Gastroesophageal sphincter (tissue), 3 donors: ENCODE data around the gene QDPR.

ENCODE experiments used
- CTCF ChIP-seq, 4 experiments: fragments of 200-600 bp in 2 of 4; fragments of 450-650 bp in 2 of 4; sonication (generic) in 1 of 4; IDR thresholded peaks; one replicate each; pipeline ENCODE4 v1.5.1; 2017 to 2019; ENCODE audit warnings: antibody characterized with exemption in 4 of 4, mild to moderate bottlenecking in 2 of 4, moderate library complexity in 2 of 4
- EP300 ChIP-seq: sonication (generic); formaldehyde crosslinking; IDR thresholded peaks from one replicate; pipeline ENCODE4 v1.6.1; 2017; ENCODE audit warnings: antibody characterized with exemption, mild to moderate bottlenecking
- POLR2A ChIP-seq, 2 donors: fragments of 450-650 bp; IDR thresholded peaks; one replicate each; pipeline ENCODE4 v1.6.1; 2017; ENCODE audit warnings: antibody characterized with exemption in 2 of 2, mild to moderate bottlenecking in 2 of 2, moderate library complexity in 1 of 2
- POLR2AphosphoS5 ChIP-seq: sonication (generic); formaldehyde crosslinking; IDR thresholded peaks from one replicate; pipeline ENCODE4 v1.6.1; 2017; ENCODE audit warnings: antibody characterized with exemption

- no peak for TF ChIP-seq CTCF (IDR thresholded peaks at IDR 0.05)
- TF ChIP-seq POLR2AphosphoS5: no peak
- TF ChIP-seq POLR2A (IDR thresholded peaks at IDR 0.05): no peak
- no peak for TF ChIP-seq EP300
Observed at GRCh38 chr4:17463606-17464005, 48.3 kb downstream of the QDPR start.
